ENCODE data around the gene RPEL1. TPM values are rescaled to one million over a fixed set of nuclear protein-coding genes. Genes with fewer than 3 reads are reported as not detected.
A peak's percentile ranks its signal among the peaks of the same experiment; 100 is the strongest.

Gene RPEL1
- total and polyA plus RNA-seq, 7 donors, result 0.01 TPM; not detected in 6

- H3K27me3 ChIP-seq (ENCODE audit: insufficient read depth in 3 of 3, low read length in 2 of 3), result peaks cover 5 to 66% (median 26%) of the 10 kb centered on the region in 3 donors
- no peak overlapping the region for H3K27ac ChIP-seq
- ATAC-seq (peak in 1 of 4 donors; percentile 17), DNase-seq (no peak)
- intact Hi-C loops (cut with DNase I), result no loop called here
- 3 to 5% (median 5%) methylated on average over 73 to 76 of the region's 76 CpGs for WGBS, 3 donors
- peak overlapping the region; percentile 49 for H3K4me3 ChIP-seq
- H3K9me3 ChIP-seq, result no peaks in the 10 kb centered on the region
- no peaks in the 10 kb centered on the region for H3K36me3 ChIP-seq (ENCODE audit: insufficient read depth in 1 of 2, low read depth in 1 of 2)
- no peak for TF ChIP-seq CTCF (IDR thresholded peaks at IDR 0.05)
- peaks cover 8% of the 10 kb centered on the region for H3K4me1 ChIP-seq
Measured at GRCh38 chr10:103277713-103278536, 32.2 kb downstream of the RPEL1 start.

GRCh38 chr10:103278537-103278823 lies 32.8 kb downstream of the RPEL1 start:
- WGBS, 3 donors, result 14 to 27% (median 21%) methylated on average over 12 of the region's 12 CpGs
- Histone ChIP-seq H3K4me1 (peaks cover 8% of the 10 kb centered on the region), H3K27me3 (ENCODE audit: insufficient read depth in 3 of 3, low read length in 2 of 3) (peaks cover 5 to 66% (median 26%) of the 10 kb centered on the region in 3 donors), H3K27ac (no peak overlapping the region), H3K36me3 (ENCODE audit: insufficient read depth in 1 of 2, low read depth in 1 of 2) (no peaks in the 10 kb centered on the region), H3K9me3 (no peaks in the 10 kb centered on the region), H3K4me3 (no peak overlapping the region)
- ATAC-seq (no peak), DNase-seq (no peak)
- intact Hi-C loops (cut with DNase I), result no loop called here
- TF ChIP-seq CTCF (IDR thresholded peaks at IDR 0.05), result no peak

GRCh38 chr10:103278862-103279298 lies 33.2 kb downstream of the RPEL1 start:
- Histone ChIP-seq H3K27ac (no peak overlapping the region), H3K27me3 (ENCODE audit: insufficient read depth in 3 of 3, low read length in 2 of 3) (peaks cover 5 to 63% (median 26%) of the 10 kb centered on the region in 3 donors), H3K4me3 (no peak overlapping the region), H3K9me3 (no peaks in the 10 kb centered on the region), H3K36me3 (ENCODE audit: insufficient read depth in 1 of 2, low read depth in 1 of 2) (no peaks in the 10 kb centered on the region), H3K4me1 (peaks cover 8% of the 10 kb centered on the region)
- TF ChIP-seq CTCF (IDR thresholded peaks at IDR 0.05), result no peak
- ATAC-seq (no peak), DNase-seq (peak; percentile 39 to 65)
- intact Hi-C loops (cut with DNase I), result no loop called here
- 1 to 2% (median 1%) methylated on average over 11 of the region's 11 CpGs for WGBS, 3 donors

GRCh38 chr10:103280031-103280430 lies 34.3 kb downstream of the RPEL1 start:
- intact Hi-C loops (cut with DNase I), result no loop called here
- WGBS, 3 donors, result 66 to 74% (median 70%) methylated on average over 3 of the region's 3 CpGs
- Histone ChIP-seq H3K27me3 (ENCODE audit: insufficient read depth in 3 of 3, low read length in 2 of 3) (peaks cover 5 to 56% (median 26%) of the 10 kb centered on the region in 3 donors), H3K9me3 (no peaks in the 10 kb centered on the region), H3K27ac (no peak overlapping the region), H3K4me3 (no peak overlapping the region), H3K36me3 (ENCODE audit: insufficient read depth in 1 of 2, low read depth in 1 of 2) (no peaks in the 10 kb centered on the region), H3K4me1 (peaks cover 8% of the 10 kb centered on the region)
- DNase-seq (no peak), ATAC-seq (no peak)
- no peak for TF ChIP-seq CTCF (IDR thresholded peaks at IDR 0.05)
